Measurements from ENCODE around the gene TCF7. TPM values are rescaled to one million over a fixed set of nuclear protein-coding genes. Genes with fewer than 3 reads are reported as not detected.
"Not testable (repeated sequence)": the region's sequence is repeated elsewhere in the genome, so short reads cannot be mapped to it uniquely, and the experiment has no call there.

TCF7 gene
- polyA plus RNA-seq, 3 donors = 1.7 to 4.7 (median 4.1) TPM

GRCh38 chr5:134149571-134150303 lies 35.3 kb downstream of the TCF7 start:
- no peak overlapping the region for H3K27ac ChIP-seq (ENCODE audit: low read depth, low read length)
- WGBS, 3 donors = 44 to 71% (median 61%) methylated on average over 4 of the region's 4 CpGs

- 95 to 98% (median 96%) methylated on average over 3 of the region's 3 CpGs for WGBS, 3 donors
- no peak overlapping the region for H3K27ac ChIP-seq (ENCODE audit: low read depth, low read length)
Observed at GRCh38 chr5:134151723-134152122, 37.2 kb downstream of the TCF7 start.

GRCh38 chr5:134152173-134152832 lies 37.8 kb downstream of the TCF7 start:
- WGBS, 3 donors = 93 to 95% (median 94%) methylated on average over 15 of the region's 15 CpGs
- H3K27ac ChIP-seq (ENCODE audit: low read depth, low read length) = not testable (repeated sequence)

- H3K27ac ChIP-seq (ENCODE audit: low read depth, low read length) = no peak overlapping the region
- 78 to 97% (median 90%) methylated on average over 3 of the region's 3 CpGs for WGBS, 3 donors
Observed at GRCh38 chr5:134153241-134153640, 38.8 kb downstream of the TCF7 start.

GRCh38 chr5:134153657-134154056 lies 39.2 kb downstream of the TCF7 start:
- 92 to 100% (median 97%) methylated on average over 1 of the region's 1 CpG for WGBS, 3 donors
- no peak overlapping the region for H3K27ac ChIP-seq (ENCODE audit: low read depth, low read length)

GRCh38 chr5:134161513-134162395 lies 47.3 kb downstream of the TCF7 start:
- 92 to 100% (median 97%) methylated on average over 6 of the region's 6 CpGs for WGBS, 3 donors
- H3K27ac ChIP-seq (ENCODE audit: low read depth, low read length) = no peak overlapping the region

GRCh38 chr5:134162592-134162991 lies 48.1 kb downstream of the TCF7 start:
- no peak overlapping the region for H3K27ac ChIP-seq (ENCODE audit: low read depth, low read length)
- WGBS, 3 donors = 96 to 97% (median 97%) methylated on average over 5 of the region's 5 CpGs

- no peak overlapping the region for H3K27ac ChIP-seq (ENCODE audit: low read depth, low read length)
- 80 to 94% (median 90%) methylated on average over 4 of the region's 4 CpGs for WGBS, 3 donors
Observed at GRCh38 chr5:134171972-134172371, 57.5 kb downstream of the TCF7 start.

- 10 to 34% (median 24%) methylated on average over 10 of the region's 10 CpGs for WGBS, 3 donors
- no peak overlapping the region for H3K27ac ChIP-seq (ENCODE audit: low read depth, low read length)
Observed at GRCh38 chr5:134174841-134175839, 60.7 kb downstream of the TCF7 start.

GRCh38 chr5:134175921-134176510 lies 61.5 kb downstream of the TCF7 start:
- H3K27ac ChIP-seq (ENCODE audit: low read depth, low read length) = peak overlapping the region; percentile 93
- 0 to 1% (median 0%) methylated on average over 30 to 31 of the region's 31 CpGs for WGBS, 3 donors

GRCh38 chr5:134176511-134177368 lies 62.3 kb downstream of the TCF7 start, which contains the start of gene SKP1:
Gene SKP1 (minus strand): TSS chr5:134176950. CDS start chr5:134174022, 2,928 bp downstream.
- 0 to 1% (median 1%) methylated on average over 92 of the region's 92 CpGs for WGBS, 3 donors

GRCh38 chr5:134177369-134178095 lies 63.1 kb downstream of the TCF7 start:
- 15 to 26% (median 19%) methylated on average over 29 of the region's 29 CpGs for WGBS, 3 donors
- H3K27ac ChIP-seq (ENCODE audit: low read depth, low read length) = peak overlapping the region; percentile 93

More at GRCh38 chr5:134176511-134177368, 62.3 kb downstream of the TCF7 start, which contains the start of gene SKP1:
- peak within 1 kb of the TSS; percentile 93 for H3K27ac ChIP-seq (ENCODE audit: low read depth, low read length)

- H3K27ac ChIP-seq (ENCODE audit: low read depth, low read length) = no peak overlapping the region
- WGBS, 3 donors = 64 to 81% (median 75%) methylated on average over 3 of the region's 3 CpGs
Observed at GRCh38 chr5:134178096-134178419, 63.6 kb downstream of the TCF7 start.

- no peak overlapping the region for H3K27ac ChIP-seq (ENCODE audit: low read depth, low read length)
Observed at GRCh38 chr5:134183481-134183880, 69.0 kb downstream of the TCF7 start.

GRCh38 chr5:134184155-134185135 lies 70.0 kb downstream of the TCF7 start:
- WGBS, 3 donors = 52 to 63% (median 61%) methylated on average over 11 of the region's 11 CpGs
- H3K27ac ChIP-seq (ENCODE audit: low read depth, low read length) = no peak overlapping the region
